H9 (cell line): ENCODE measurements around the gene CEP128. TPM values are rescaled to one million over a fixed set of nuclear protein-coding genes. Genes with fewer than 3 reads are reported as not detected.

Experiments used
- DNase-seq: peaks from one replicate; pipeline ENCODE4 v3.0.0-alpha.2; 2017
- H2AFZ ChIP-seq: one replicate; pipeline ENCODE4 v1.6.1; 2013; ENCODE audit warnings: mild to moderate bottlenecking, low read length, control low read depth, moderate library complexity
- H2AK5ac ChIP-seq: 2 replicates; pipeline ENCODE4 v1.6.1; 2013; ENCODE audit warnings: low read length, control low read depth, mixed read lengths; ENCODE audit not compliant: insufficient read length
- H2BK120ac ChIP-seq: one replicate; pipeline ENCODE4 v1.6.1; 2013; ENCODE audit warnings: low read depth, mild to moderate bottlenecking, low read length, control low read depth, inconsistent platforms; ENCODE audit not compliant: poor library complexity, severe bottlenecking
- H2BK12ac ChIP-seq: 2 replicates; pipeline ENCODE4 v1.6.1; 2013; ENCODE audit warnings: low read length, control low read depth, mixed read lengths, low read depth; ENCODE audit not compliant: insufficient read length
- H2BK15ac ChIP-seq: 2 replicates; pipeline ENCODE4 v1.6.1; 2013; ENCODE audit warnings: low read depth, low read length, control low read depth
- H2BK20ac ChIP-seq: one replicate; pipeline ENCODE4 v1.6.1; 2013; ENCODE audit warnings: low read depth, mild to moderate bottlenecking, low read length, control low read depth, inconsistent platforms; ENCODE audit not compliant: poor library complexity, severe bottlenecking
- H2BK5ac ChIP-seq: 2 replicates; pipeline ENCODE4 v1.6.1; 2013; ENCODE audit warnings: low read length, control low read depth, mixed read lengths; ENCODE audit not compliant: insufficient read length
- H3K14ac ChIP-seq: 2 replicates; pipeline ENCODE4 v1.6.1; 2013; ENCODE audit warnings: low read length, control low read depth; ENCODE audit not compliant: insufficient read depth
- H3K18ac ChIP-seq: 2 replicates; pipeline ENCODE4 v1.6.1; 2013; ENCODE audit warnings: low read depth, mild to moderate bottlenecking, mixed read lengths, low read length, control low read depth; ENCODE audit not compliant: insufficient read length
- H3K23ac ChIP-seq: 2 replicates; pipeline ENCODE4 v1.6.1; 2013; ENCODE audit warnings: low read length, control low read depth, mixed read lengths, low read depth; ENCODE audit not compliant: insufficient read length
- H3K23me2 ChIP-seq: 2 replicates; pipeline ENCODE4 v1.6.1; 2013; ENCODE audit warnings: low read depth, mild to moderate bottlenecking, mixed read lengths, low read length, control low read depth; ENCODE audit not compliant: insufficient read length, poor library complexity, severe bottlenecking
- H3K27ac ChIP-seq: 2 replicates; pipeline ENCODE4 v1.5.1; 2013; ENCODE audit warnings: low read length, control low read depth, mixed read lengths, low read depth; ENCODE audit not compliant: insufficient read length
- H3K27me3 ChIP-seq: 2 replicates; pipeline ENCODE4 v1.6.1; 2013; ENCODE audit warnings: low read length, control low read depth, inconsistent platforms; ENCODE audit not compliant: insufficient read depth
- H3K4ac ChIP-seq: 2 replicates; pipeline ENCODE4 v1.6.1; 2013; ENCODE audit warnings: low read depth, mild to moderate bottlenecking, control low read depth, inconsistent platforms, low read length, moderate library complexity
- H3K4me1 ChIP-seq: 2 replicates; pipeline ENCODE4 v1.6.1; 2013; ENCODE audit warnings: low read length, control low read depth, inconsistent platforms; ENCODE audit not compliant: insufficient read depth
- H3K4me2 ChIP-seq: 2 replicates; pipeline ENCODE4 v1.6.1; 2013; ENCODE audit warnings: low read length, control low read depth, mixed read lengths; ENCODE audit not compliant: insufficient read length, insufficient read depth
- H3K56ac ChIP-seq: 2 replicates; pipeline ENCODE4 v1.6.1; 2013; ENCODE audit warnings: low read depth, mild to moderate bottlenecking, mixed read lengths, low read length, control low read depth; ENCODE audit not compliant: insufficient read length
- H3K79me1 ChIP-seq: 2 replicates; pipeline ENCODE4 v1.6.1; 2013; ENCODE audit warnings: low read depth, mild to moderate bottlenecking, moderate library complexity, low read length, control low read depth, inconsistent platforms; ENCODE audit not compliant: insufficient read depth, poor library complexity, severe bottlenecking
- H3K79me2 ChIP-seq: 2 replicates; pipeline ENCODE4 v1.6.1; 2013; ENCODE audit warnings: low read length, control low read depth, inconsistent platforms; ENCODE audit not compliant: insufficient read depth
- H3K9ac ChIP-seq: 2 replicates; pipeline ENCODE4 v1.6.1; 2013; ENCODE audit warnings: low read length, control low read depth, mixed read lengths; ENCODE audit not compliant: insufficient read length; ENCODE audit errors: extremely low read depth
- H3K9me3 ChIP-seq: one replicate; pipeline ENCODE4 v1.6.1; 2013; ENCODE audit warnings: low read depth, low read length, inconsistent platforms; ENCODE audit not compliant: control insufficient read depth
- H3T11ph ChIP-seq: one replicate; pipeline ENCODE4 v1.6.1; 2013; ENCODE audit warnings: mild to moderate bottlenecking, low read length, control low read depth, inconsistent platforms
- H4K20me1 ChIP-seq: one replicate; pipeline ENCODE4 v1.6.1; 2013; ENCODE audit not compliant: control insufficient read depth, insufficient read length, insufficient read depth
- H4K5ac ChIP-seq: 2 replicates; pipeline ENCODE4 v1.6.1; 2013; ENCODE audit warnings: low read depth, mild to moderate bottlenecking, mixed read lengths, low read length, control low read depth; ENCODE audit not compliant: insufficient read length
- H4K8ac ChIP-seq: replicated peaks from 2 replicates; pipeline ENCODE4 v1.6.1; 2013; ENCODE audit warnings: low read length, control low read depth, mixed read lengths, low read depth; ENCODE audit not compliant: insufficient read length
- H4K91ac ChIP-seq: 2 replicates; pipeline ENCODE4 v1.6.1; 2013; ENCODE audit warnings: low read depth, mild to moderate bottlenecking, moderate library complexity, mixed read lengths, low read length, control low read depth; ENCODE audit not compliant: insufficient read length
- H3K27ac Mint-ChIP-seq, 3 experiments: 2 replicates in 2 of 3; 3 replicates in 1 of 3; pipeline ENCODE4 v1.8.0; 2020 to 2021; ENCODE audit warnings: mixed read lengths in 3 of 3, mild to moderate bottlenecking in 1 of 3, moderate library complexity in 1 of 3
- H3K27me3 Mint-ChIP-seq: 2 replicates; pipeline ENCODE4 v1.8.0; 2021; ENCODE audit warnings: low read depth, mild to moderate bottlenecking, moderate library complexity, mixed read lengths
- H3K36me3 Mint-ChIP-seq, 3 experiments: 2 replicates in 2 of 3; 3 replicates in 1 of 3; pipeline ENCODE4 v1.8.0; 2020 to 2021; ENCODE audit warnings: low read depth in 3 of 3, mixed read lengths in 3 of 3; ENCODE audit not compliant: insufficient read depth in 1 of 3
- H3K4me1 Mint-ChIP-seq, 2 experiments: 2 replicates each; pipeline ENCODE4 v1.8.0; 2020; ENCODE audit warnings: mixed read lengths in 2 of 2
- H3K4me3 Mint-ChIP-seq, 2 experiments: 2 replicates in 1 of 2; 3 replicates in 1 of 2; pipeline ENCODE4 v1.8.0; 2020 to 2021; ENCODE audit warnings: mild to moderate bottlenecking in 2 of 2, mixed read lengths in 2 of 2, moderate library complexity in 1 of 2
- H3K9me3 Mint-ChIP-seq, 2 experiments: 2 replicates in 1 of 2; 3 replicates in 1 of 2; pipeline ENCODE4 v1.8.0; 2020; ENCODE audit warnings: mild to moderate bottlenecking in 2 of 2, mixed read lengths in 2 of 2, moderate library complexity in 1 of 2
- CTCF ChIP-seq: fragments of 200-600 bp; sonication (generic); conservative IDR thresholded peaks from 3 replicates; pipeline ENCODE4 v1.8.0; 2021; ENCODE audit warnings: antibody characterized with exemption, mild to moderate bottlenecking
- WGBS: extraction: QIAGEN DNeasy Blood & Tissue Kit; methylation state at CpG from one replicate; pipeline ENCODE4 v1.1.7; 2013; ENCODE audit warnings: missing lambda C conversion rate, low lambda C conversion rate, mixed read lengths; ENCODE audit not compliant: insufficient read length; ENCODE audit errors: extremely low coverage; 5-methylcytosine and 5-hydroxymethylcytosine counted together
- total RNA-seq: library from RNA; stranded (reverse); gene quantifications from 2 replicates; pipeline ENCODE4 v1.2.1, GENCODE V29; 2021

The CEP128 gene
- total RNA-seq, 1 experiment from 2014 or later: 16.3 TPM

- H4K20me1 ChIP-seq: no peaks in the 10 kb centered on the region
- no peak overlapping the region for H2BK12ac ChIP-seq
- Mint-ChIP-seq H3K27me3 (no peaks in the 10 kb centered on the region), H3K4me1 (no peaks in the 10 kb centered on the region), H3K36me3 (peaks cover 0 to 5% (median 0%) of the 10 kb centered on the region in 3 experiments; a peak in 2 of 7 replicates), H3K9me3 (peaks cover 6 to 9% of the 10 kb centered on the region in 2 experiments; a peak in 4 of 5 replicates), H3K27ac (no peak overlapping the region), H3K4me3 (no peak overlapping the region)
- H2AFZ ChIP-seq: no peak overlapping the region
- H3K23me2 ChIP-seq: no peaks in the 10 kb centered on the region
- no peaks in the 10 kb centered on the region for H3K27me3 ChIP-seq
- H2BK5ac ChIP-seq: no peak overlapping the region
- no peak overlapping the region for H3T11ph ChIP-seq
- H3K9me3 ChIP-seq: no peaks in the 10 kb centered on the region
- H2BK20ac ChIP-seq: no peak overlapping the region
- no peak overlapping the region for H2BK15ac ChIP-seq
- H4K8ac ChIP-seq: no peak overlapping the region
- H4K5ac ChIP-seq: no peak overlapping the region
- no CpG with 5 or more reads among the region's 4 CpGs for WGBS
- H3K4me1 ChIP-seq: no peaks in the 10 kb centered on the region
- no peak overlapping the region for H3K27ac ChIP-seq
- no peak overlapping the region for H3K4me2 ChIP-seq
- no peak overlapping the region for H3K14ac ChIP-seq
- no peak overlapping the region for H3K18ac ChIP-seq
- no peak for DNase-seq
- H2BK120ac ChIP-seq: no peak overlapping the region
- H4K91ac ChIP-seq: no peak overlapping the region
- no peak overlapping the region for H3K56ac ChIP-seq
- H3K79me1 ChIP-seq: no peaks in the 10 kb centered on the region
- no peak overlapping the region for H3K4ac ChIP-seq
- TF ChIP-seq CTCF: no peak
- no peak overlapping the region for H2AK5ac ChIP-seq
- H3K23ac ChIP-seq: no peak overlapping the region
- no peak overlapping the region for H3K9ac ChIP-seq
- no peaks in the 10 kb centered on the region for H3K79me2 ChIP-seq
These were observed 406.4 kb downstream of the CEP128 start for GRCh38 chr14:80535171-80535570.
